Liver (tissue), 3 donors: ENCODE results near the gene PTN.

Source experiments
- CTCF ChIP-seq: fragments of 150-350 bp; IDR thresholded peaks from 2 replicates; pipeline ENCODE4 v1.5.1; 2017; ENCODE audit warnings: improper control_type of control experiment, low read depth, low read length; ENCODE audit not compliant: missing input control
- EGR1 ChIP-seq, 2 donors: IDR thresholded peaks; 2 replicates each; pipeline ENCODE4 v1.6.1; 2016 to 2018; ENCODE audit warnings: antibody characterized with exemption in 2 of 2, low read depth in 2 of 2
- RAD21 ChIP-seq, 2 donors: IDR thresholded peaks; 2 replicates each; pipeline ENCODE4 v1.6.1; 2016; ENCODE audit warnings: antibody characterized with exemption in 2 of 2, mild to moderate bottlenecking in 2 of 2
- TF ChIP-seq, protein P1 (sequence below): IDR thresholded peaks from 2 replicates; pipeline ENCODE4 v1.6.1; 2016; ENCODE audit warnings: antibody characterized with exemption, mild to moderate bottlenecking
- donor health status: healthy.
- donor health status: healthy.

- TF ChIP-seq CTCF (no peak), EGR1 (IDR thresholded peaks at IDR 0.05; ENCODE audit: low read depth in 2 of 2) (no peak), RAD21 (IDR thresholded peaks at IDR 0.05) (no peak)
- TF ChIP-seq, protein P1, sequence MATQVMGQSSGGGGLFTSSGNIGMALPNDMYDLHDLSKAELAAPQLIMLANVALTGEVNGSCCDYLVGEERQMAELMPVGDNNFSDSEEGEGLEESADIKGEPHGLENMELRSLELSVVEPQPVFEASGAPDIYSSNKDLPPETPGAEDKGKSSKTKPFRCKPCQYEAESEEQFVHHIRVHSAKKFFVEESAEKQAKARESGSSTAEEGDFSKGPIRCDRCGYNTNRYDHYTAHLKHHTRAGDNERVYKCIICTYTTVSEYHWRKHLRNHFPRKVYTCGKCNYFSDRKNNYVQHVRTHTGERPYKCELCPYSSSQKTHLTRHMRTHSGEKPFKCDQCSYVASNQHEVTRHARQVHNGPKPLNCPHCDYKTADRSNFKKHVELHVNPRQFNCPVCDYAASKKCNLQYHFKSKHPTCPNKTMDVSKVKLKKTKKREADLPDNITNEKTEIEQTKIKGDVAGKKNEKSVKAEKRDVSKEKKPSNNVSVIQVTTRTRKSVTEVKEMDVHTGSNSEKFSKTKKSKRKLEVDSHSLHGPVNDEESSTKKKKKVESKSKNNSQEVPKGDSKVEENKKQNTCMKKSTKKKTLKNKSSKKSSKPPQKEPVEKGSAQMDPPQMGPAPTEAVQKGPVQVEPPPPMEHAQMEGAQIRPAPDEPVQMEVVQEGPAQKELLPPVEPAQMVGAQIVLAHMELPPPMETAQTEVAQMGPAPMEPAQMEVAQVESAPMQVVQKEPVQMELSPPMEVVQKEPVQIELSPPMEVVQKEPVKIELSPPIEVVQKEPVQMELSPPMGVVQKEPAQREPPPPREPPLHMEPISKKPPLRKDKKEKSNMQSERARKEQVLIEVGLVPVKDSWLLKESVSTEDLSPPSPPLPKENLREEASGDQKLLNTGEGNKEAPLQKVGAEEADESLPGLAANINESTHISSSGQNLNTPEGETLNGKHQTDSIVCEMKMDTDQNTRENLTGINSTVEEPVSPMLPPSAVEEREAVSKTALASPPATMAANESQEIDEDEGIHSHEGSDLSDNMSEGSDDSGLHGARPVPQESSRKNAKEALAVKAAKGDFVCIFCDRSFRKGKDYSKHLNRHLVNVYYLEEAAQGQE, result no peak
These were observed 14.1 kb downstream of the PTN start for GRCh38 chr7:137329411-137329810.
